ENCODE measurements around the gene STAT5B. TPM values are rescaled to one million over a fixed set of nuclear protein-coding genes. Genes with fewer than 3 reads are reported as not detected.

Gene STAT5B
- total RNA-seq, 1 experiment from 2014 or later = 36.4 TPM

DNA sequence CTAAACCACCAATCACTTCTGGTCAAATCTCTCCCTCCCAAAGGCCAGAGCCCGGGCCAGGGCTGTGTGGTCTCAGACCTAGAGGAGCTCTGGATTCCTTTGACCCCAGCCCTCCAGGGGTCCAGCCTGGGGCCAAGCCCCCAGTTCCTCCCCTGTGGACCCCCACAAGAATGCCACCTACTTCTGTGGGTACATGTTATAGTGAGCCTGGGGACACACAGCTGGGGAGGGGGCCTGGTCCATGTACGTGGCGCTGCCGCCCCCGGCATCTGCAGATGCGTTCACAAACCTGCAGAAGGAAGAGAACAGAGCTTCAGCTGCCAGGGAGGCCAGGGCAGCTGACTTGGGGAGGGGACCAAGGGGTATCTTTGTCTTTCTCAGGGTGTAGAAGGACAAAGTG is 74.0 kb downstream of the STAT5B start:
- no peak for DNase-seq (ENCODE audit: low spot score)
- no peaks in the 10 kb centered on the region for H3K27me3 Mint-ChIP-seq (ENCODE audit: low read depth)
- no peak overlapping the region for H3K4me3 Mint-ChIP-seq
- H3K27ac Mint-ChIP-seq = no peak overlapping the region
- ChIA-PET POLR2A (no interaction called here), CTCF (interaction anchor here (0.6 to 3.4 kb wide), 4 partner anchors 20 to 316 kb away, joined by 3 to 17 read pairs (median 3); no protein-coding TSS in a partner anchor)
- TF ChIP-seq ZNF232 (CRISPR knock-in tag; IDR thresholded peaks at IDR 0.05) (no peak), NFE2L1 (CRISPR knock-in tag; IDR thresholded peaks at IDR 0.05) (no peak)
- ATAC-seq = no peak
- peaks cover 4% of the 10 kb centered on the region for H3K36me3 Mint-ChIP-seq
- H3K4me1 Mint-ChIP-seq = 0 out of 2 replicates have a peak, but pooled peaks cover 3% of the 10 kb centered on the region
- H3K9me3 Mint-ChIP-seq = no peaks in the 10 kb centered on the region

DNA sequence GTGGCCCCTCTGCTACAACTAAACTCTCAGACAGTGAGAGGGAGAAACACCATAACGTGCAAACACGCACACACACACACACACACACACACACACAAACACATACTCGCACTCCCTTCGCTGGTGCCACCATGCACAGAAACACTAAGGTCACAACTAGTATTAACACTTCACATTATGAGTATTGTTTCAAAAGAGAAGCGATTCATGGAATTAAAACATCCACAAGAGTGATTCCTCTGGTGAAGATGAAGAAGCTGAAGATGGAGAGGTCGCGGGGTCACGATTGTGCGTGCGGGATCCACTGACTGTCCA is 74.8 kb downstream of the STAT5B start:
- DNase-seq (ENCODE audit: low spot score) (no peak), ATAC-seq (no peak)
- TF ChIP-seq FOXK1 (CRISPR knock-in tag; IDR thresholded peaks at IDR 0.05) (no peak), SMAD3 (CRISPR knock-in tag; IDR thresholded peaks at IDR 0.05; ENCODE audit: borderline replicate concordance) (no peak), ZNF671 (CRISPR knock-in tag; IDR thresholded peaks at IDR 0.05) (no peak), PRRX2 (CRISPR knock-in tag; IDR thresholded peaks at IDR 0.05) (no peak), ZBTB43 (CRISPR knock-in tag; IDR thresholded peaks at IDR 0.05) (no peak), JUN (CRISPR knock-in tag; IDR thresholded peaks at IDR 0.05) (no peak), ATF3 (CRISPR knock-in tag; conservative IDR thresholded peaks at IDR 0.05) (no peak)
- TF ChIP-seq, protein P1, sequence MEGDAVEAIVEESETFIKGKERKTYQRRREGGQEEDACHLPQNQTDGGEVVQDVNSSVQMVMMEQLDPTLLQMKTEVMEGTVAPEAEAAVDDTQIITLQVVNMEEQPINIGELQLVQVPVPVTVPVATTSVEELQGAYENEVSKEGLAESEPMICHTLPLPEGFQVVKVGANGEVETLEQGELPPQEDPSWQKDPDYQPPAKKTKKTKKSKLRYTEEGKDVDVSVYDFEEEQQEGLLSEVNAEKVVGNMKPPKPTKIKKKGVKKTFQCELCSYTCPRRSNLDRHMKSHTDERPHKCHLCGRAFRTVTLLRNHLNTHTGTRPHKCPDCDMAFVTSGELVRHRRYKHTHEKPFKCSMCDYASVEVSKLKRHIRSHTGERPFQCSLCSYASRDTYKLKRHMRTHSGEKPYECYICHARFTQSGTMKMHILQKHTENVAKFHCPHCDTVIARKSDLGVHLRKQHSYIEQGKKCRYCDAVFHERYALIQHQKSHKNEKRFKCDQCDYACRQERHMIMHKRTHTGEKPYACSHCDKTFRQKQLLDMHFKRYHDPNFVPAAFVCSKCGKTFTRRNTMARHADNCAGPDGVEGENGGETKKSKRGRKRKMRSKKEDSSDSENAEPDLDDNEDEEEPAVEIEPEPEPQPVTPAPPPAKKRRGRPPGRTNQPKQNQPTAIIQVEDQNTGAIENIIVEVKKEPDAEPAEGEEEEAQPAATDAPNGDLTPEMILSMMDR (IDR thresholded peaks at IDR 0.05) = no peak
- TF ChIP-seq, protein P2, sequence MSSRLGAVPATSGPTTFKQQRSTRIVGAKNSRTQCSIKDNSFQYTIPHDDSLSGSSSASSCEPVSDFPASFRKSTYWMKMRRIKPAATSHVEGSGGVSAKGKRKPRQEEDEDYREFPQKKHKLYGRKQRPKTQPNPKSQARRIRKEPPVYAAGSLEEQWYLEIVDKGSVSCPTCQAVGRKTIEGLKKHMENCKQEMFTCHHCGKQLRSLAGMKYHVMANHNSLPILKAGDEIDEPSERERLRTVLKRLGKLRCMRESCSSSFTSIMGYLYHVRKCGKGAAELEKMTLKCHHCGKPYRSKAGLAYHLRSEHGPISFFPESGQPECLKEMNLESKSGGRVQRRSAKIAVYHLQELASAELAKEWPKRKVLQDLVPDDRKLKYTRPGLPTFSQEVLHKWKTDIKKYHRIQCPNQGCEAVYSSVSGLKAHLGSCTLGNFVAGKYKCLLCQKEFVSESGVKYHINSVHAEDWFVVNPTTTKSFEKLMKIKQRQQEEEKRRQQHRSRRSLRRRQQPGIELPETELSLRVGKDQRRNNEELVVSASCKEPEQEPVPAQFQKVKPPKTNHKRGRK (CRISPR knock-in tag; IDR thresholded peaks at IDR 0.05; ENCODE audit: borderline replicate concordance) = no peak
- CTCF ChIA-PET = interaction anchor here (3.4 kb wide), 1 partner anchor 21 kb away, joined by 17 read pairs; no protein-coding TSS in a partner anchor
- Mint-ChIP-seq H3K36me3 (peaks cover 3% of the 10 kb centered on the region; the same call in 1 of the 2 replicates), H3K27ac (no peak overlapping the region), H3K9me3 (no peaks in the 10 kb centered on the region), H3K27me3 (ENCODE audit: low read depth) (no peaks in the 10 kb centered on the region), H3K4me1 (0 out of 2 replicates have a peak, but pooled peaks cover 3% of the 10 kb centered on the region), H3K4me3 (no peak overlapping the region)
- POLR2A ChIA-PET = no interaction called here

GRCh38 chr17:42200706-42201457 is 75.3 kb downstream of the STAT5B start:
- ATAC-seq = no peak
- Mint-ChIP-seq H3K27ac (no peak overlapping the region), H3K4me3 (no peak overlapping the region), H3K27me3 (ENCODE audit: low read depth) (no peaks in the 10 kb centered on the region), H3K36me3 (peaks cover 3% of the 10 kb centered on the region; the same call in 1 of the 2 replicates), H3K4me1 (0 out of 2 replicates have a peak, but pooled peaks cover 3% of the 10 kb centered on the region), H3K9me3 (no peaks in the 10 kb centered on the region)
- POLR2A ChIA-PET = interaction anchor here (1.3 kb wide), 1 partner anchor 17 kb away, joined by 3 read pairs; no protein-coding TSS in a partner anchor
- CTCF ChIA-PET = interaction anchor here (1.1 to 3.4 kb wide), 2 partner anchors 11 to 22 kb away, joined by 4 to 17 read pairs; no protein-coding TSS in a partner anchor
- DNase-seq (ENCODE audit: low spot score) = no peak
- TF ChIP-seq IRF1 (CRISPR knock-in tag; IDR thresholded peaks at IDR 0.05) (no peak), HMGA2 (CRISPR knock-in tag; IDR thresholded peaks at IDR 0.05) (no peak), NFE2L1 (CRISPR knock-in tag; IDR thresholded peaks at IDR 0.05) (no peak), CREM (CRISPR knock-in tag; IDR thresholded peaks at IDR 0.05) (no peak), SOX15 (CRISPR knock-in tag; IDR thresholded peaks at IDR 0.05) (no peak), ZNF416 (CRISPR knock-in tag; IDR thresholded peaks at IDR 0.05) (no peak), ELF4 (CRISPR knock-in tag; IDR thresholded peaks at IDR 0.05; ENCODE audit: low read depth) (no peak), USF1 (CRISPR knock-in tag; IDR thresholded peaks at IDR 0.05) (no peak), ZBTB21 (CRISPR knock-in tag; IDR thresholded peaks at IDR 0.05; ENCODE audit: borderline replicate concordance) (no peak), GABPB1 (CRISPR knock-in tag; IDR thresholded peaks at IDR 0.05) (no peak), MYBL2 (CRISPR knock-in tag; IDR thresholded peaks at IDR 0.05) (no peak)
- TF ChIP-seq, protein P3, sequence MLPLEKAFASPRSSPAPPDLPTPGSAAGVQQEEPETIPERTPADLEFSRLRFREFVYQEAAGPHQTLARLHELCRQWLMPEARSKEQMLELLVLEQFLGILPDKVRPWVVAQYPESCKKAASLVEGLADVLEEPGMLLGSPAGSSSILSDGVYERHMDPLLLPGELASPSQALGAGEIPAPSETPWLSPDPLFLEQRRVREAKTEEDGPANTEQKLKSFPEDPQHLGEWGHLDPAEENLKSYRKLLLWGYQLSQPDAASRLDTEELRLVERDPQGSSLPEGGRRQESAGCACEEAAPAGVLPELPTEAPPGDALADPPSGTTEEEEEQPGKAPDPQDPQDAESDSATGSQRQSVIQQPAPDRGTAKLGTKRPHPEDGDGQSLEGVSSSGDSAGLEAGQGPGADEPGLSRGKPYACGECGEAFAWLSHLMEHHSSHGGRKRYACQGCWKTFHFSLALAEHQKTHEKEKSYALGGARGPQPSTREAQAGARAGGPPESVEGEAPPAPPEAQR (CRISPR knock-in tag; IDR thresholded peaks at IDR 0.05) = no peak
- TF ChIP-seq, protein P4, sequence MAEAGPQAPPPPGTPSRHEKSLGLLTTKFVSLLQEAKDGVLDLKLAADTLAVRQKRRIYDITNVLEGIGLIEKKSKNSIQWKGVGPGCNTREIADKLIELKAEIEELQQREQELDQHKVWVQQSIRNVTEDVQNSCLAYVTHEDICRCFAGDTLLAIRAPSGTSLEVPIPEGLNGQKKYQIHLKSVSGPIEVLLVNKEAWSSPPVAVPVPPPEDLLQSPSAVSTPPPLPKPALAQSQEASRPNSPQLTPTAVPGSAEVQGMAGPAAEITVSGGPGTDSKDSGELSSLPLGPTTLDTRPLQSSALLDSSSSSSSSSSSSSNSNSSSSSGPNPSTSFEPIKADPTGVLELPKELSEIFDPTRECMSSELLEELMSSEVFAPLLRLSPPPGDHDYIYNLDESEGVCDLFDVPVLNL (CRISPR knock-in tag; IDR thresholded peaks at IDR 0.05; ENCODE audit: borderline replicate concordance, low read depth) = no peak
